Upper lobe of left lung (tissue), 4 donors: ENCODE data around the gene PUDP.

Source experiments
- CTCF ChIP-seq, 6 experiments: fragments of 450-650 bp in 4 of 6; fragments of 200-600 bp in 2 of 6; sonication (generic) in 2 of 6; IDR thresholded peaks; one replicate each; pipeline ENCODE4 v1.5.1; 2016 to 2019; ENCODE audit warnings: antibody characterized with exemption in 6 of 6
- POLR2A ChIP-seq, 4 donors: fragments of 450-650 bp; IDR thresholded peaks; one replicate each; pipeline ENCODE4 v1.5.1; 2016 to 2017; ENCODE audit warnings: antibody characterized with exemption in 4 of 4, mild to moderate bottlenecking in 2 of 4

- TF ChIP-seq POLR2A (IDR thresholded peaks at IDR 0.05) (no peak), CTCF (IDR thresholded peaks at IDR 0.05) (no peak)
Measured at GRCh38 chrX:7050271-7050670, 97.7 kb downstream of the PUDP start.
